Dermis blood vessel endothelial cell (primary cell): ENCODE results near the gene NAA10. TPM values are rescaled to one million over a fixed set of nuclear protein-coding genes. Genes with fewer than 3 reads are reported as not detected.

ENCODE experiments used
- DNase-seq: peaks from one replicate; pipeline ENCODE4 v3.0.0; 2010
- total RNA-seq: library from RNA; depleted of rRNA; stranded (reverse); fragments of >200 nt; gene quantifications from 2 replicates; pipeline ENCODE4 v1.2.3, GENCODE V29; 2014

The NAA10 gene
- total RNA-seq, 1 donor from 2014 or later: 88.2 TPM

DNA sequence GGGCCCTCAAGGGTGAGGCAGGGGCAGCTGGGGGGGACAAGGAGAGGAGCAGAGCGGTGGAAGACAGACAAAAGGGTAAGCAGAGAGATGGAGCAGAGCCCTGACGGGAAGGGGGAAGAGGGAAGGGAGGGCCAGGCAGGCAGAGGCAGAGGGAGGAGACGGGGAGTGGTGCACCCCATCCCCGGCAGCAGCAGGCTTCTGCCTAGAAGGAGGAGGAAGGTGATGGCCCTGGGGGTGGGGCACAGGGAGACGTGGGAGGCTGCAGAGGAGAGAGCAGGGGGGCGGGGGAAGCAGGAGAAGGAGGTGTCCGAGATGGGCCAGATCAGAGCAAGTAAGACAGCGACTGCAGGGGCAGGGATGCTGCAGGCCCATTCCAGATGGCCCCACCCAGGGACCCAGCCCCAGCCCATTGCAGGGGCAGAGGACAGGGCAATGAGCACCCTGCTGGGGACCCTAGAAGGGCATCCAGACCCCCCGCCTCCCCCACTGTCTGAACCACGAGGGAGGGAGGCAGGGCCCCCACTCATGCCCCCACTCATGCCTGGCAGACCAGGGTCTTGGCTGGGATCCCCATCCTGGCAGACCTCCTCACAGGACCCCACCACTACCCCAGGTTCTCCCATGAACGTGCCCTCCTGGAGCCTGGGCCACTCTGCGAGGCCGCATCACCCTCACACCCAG lies 51.5 kb downstream of the NAA10 start:
- DNase-seq: no peak

GRCh38 chrX:153882557-153882956 lies 52.3 kb downstream of the NAA10 start:
- DNase-seq: no peak

DNA sequence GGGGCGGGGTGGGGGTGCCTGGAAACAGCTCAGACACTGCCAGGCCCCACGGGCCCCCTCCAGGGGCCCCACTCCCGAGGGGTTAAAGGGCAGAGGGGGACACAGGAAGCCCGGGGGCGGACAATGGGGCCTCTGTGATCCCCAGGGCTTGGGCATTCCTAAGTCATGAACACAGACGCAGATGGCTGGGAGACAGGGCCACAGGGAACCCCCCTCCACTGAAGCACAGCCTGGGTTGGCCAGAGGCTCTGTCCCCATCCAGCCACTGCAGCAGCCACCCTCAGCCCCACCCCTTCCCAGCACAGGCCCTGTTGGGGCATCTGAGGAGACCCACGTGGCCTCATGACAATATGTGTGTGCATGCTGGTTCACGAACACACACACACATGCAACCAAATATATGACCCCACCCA lies 52.7 kb downstream of the NAA10 start:
- DNase-seq: no peak

DNA sequence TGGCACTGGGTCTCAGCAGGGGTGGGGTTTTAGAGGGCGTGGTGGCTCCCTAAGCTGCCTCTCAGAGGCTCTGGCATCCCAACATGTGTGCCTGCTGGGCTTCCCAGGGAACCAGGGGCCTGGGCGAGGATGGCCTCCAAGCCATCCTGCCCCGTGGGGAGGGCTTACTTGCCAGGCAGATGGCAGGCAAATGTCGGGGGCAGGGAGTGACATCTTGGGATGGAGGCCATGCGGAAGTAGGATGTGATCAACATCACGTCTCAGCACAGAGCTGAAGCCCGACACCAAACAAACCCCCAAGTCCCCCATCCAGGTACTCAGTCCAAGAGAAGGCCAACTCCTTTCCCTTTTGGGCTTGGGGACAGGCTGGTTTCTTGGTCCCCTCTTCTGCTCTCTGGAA lies 53.6 kb downstream of the NAA10 start:
- DNase-seq: no peak

DNA sequence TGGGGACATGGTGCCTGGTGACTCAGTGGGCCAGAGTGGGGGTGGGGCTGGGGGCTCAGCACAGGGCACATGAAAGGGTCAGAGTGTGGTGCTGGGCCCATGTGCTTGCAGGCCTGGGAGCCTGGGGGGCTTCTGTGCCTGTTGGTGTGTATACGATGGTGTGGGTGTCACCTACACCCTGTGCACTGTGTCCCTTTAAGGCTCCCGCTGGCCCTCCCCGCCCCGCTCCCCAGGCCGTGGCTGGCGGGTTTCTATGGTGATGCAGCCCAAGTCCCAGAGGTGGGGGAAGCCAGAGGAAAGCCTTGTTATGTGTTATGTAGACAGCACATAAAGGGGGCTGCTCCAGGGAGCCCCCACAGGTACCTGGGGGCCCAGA lies 54.4 kb downstream of the NAA10 start:
- no peak for DNase-seq

- DNase-seq: no peak
Observed at GRCh38 chrX:153879741-153880439, 54.9 kb downstream of the NAA10 start.

Other genes with a start within 250 kb of the NAA10 start
- gene SLC6A8, start 247.1 kb downstream of the NAA10 start, total RNA-seq: 3.3 and 4.6 TPM in 2 replicates
- gene BCAP31, start 210.7 kb downstream of the NAA10 start, total RNA-seq: 303 and 321 TPM in 2 replicates
- 10.0 and 16.6 TPM in 2 replicates for gene ABCD1, start 210.2 kb downstream of the NAA10 start, total RNA-seq
- gene PLXNB3, start 170.8 kb downstream of the NAA10 start, total RNA-seq: 5.1 and 14.1 TPM in 2 replicates
- under 0.01 and 0.05 TPM in 2 replicates for gene SRPK3, start 154.0 kb downstream of the NAA10 start, total RNA-seq
- gene IDH3G, start 140.7 kb downstream of the NAA10 start, total RNA-seq: 35.1 and 63.9 TPM in 2 replicates
- gene SSR4, start 140.4 kb downstream of the NAA10 start, total RNA-seq: 75.9 and 143 TPM in 2 replicates
- gene PDZD4, start 104.5 kb downstream of the NAA10 start, total RNA-seq: 0.23 and 0.68 TPM in 2 replicates
- 1.1 and 2.4 TPM in 2 replicates for gene L1CAM, start 48.9 kb downstream of the NAA10 start, total RNA-seq
- gene AVPR2, start 30.4 kb downstream of the NAA10 start, total RNA-seq: 4.7 and 6.3 TPM in 2 replicates
- gene ARHGAP4, start 8.8 kb downstream of the NAA10 start, total RNA-seq: 16.0 and 27.2 TPM in 2 replicates
- gene RENBP, start 9.6 kb upstream of the NAA10 start, total RNA-seq: 12.1 and 27.4 TPM in 2 replicates
- gene HCFC1, start 36.8 kb upstream of the NAA10 start, total RNA-seq: 15.3 and 48.9 TPM in 2 replicates
- 6.0 and 6.5 TPM in 2 replicates for gene TMEM187, start 37.7 kb upstream of the NAA10 start, total RNA-seq
- 53.8 and 81.9 TPM in 2 replicates for gene IRAK1, start 84.9 kb upstream of the NAA10 start, total RNA-seq
- 22.5 and 34.9 TPM in 2 replicates for gene MECP2, start 162.7 kb upstream of the NAA10 start, total RNA-seq
- gene OPN1LW, start 209.2 kb upstream of the NAA10 start, total RNA-seq: not detected in 2 replicates
- gene OPN1MW, start 247.6 kb upstream of the NAA10 start, total RNA-seq: 0.17 TPM in 1 of 2 replicates, not detected in the other